H4 (cell line): ENCODE results near the gene PLD3. TPM values are rescaled to one million over a fixed set of nuclear protein-coding genes. Genes with fewer than 3 reads are reported as not detected.
"Not testable (repeated sequence)": the region's sequence is repeated elsewhere in the genome, so short reads cannot be mapped to it uniquely, and the experiment has no call there.

ENCODE experiments used
- DNase-seq: peaks from one replicate; pipeline ENCODE4 v3.0.0-alpha.2; 2015; ENCODE audit warnings: low spot score
- total RNA-seq: library from RNA; depleted of rRNA; stranded (reverse); fragments of >200 nt; shearing (Covaris generic); gene quantifications from 2 replicates; pipeline ENCODE4 v1.2.3, GENCODE V29; 2014

Gene PLD3
- total RNA-seq, 1 experiment from 2014 or later: 212 TPM

GRCh38 chr19:40389404-40390083 lies 41.0 kb downstream of the PLD3 start:
- DNase-seq: no peak

- DNase-seq: no peak
Observed at GRCh38 chr19:40390084-40390742, 41.7 kb downstream of the PLD3 start, which contains the start of gene HIPK4. HIPK4 (minus strand) TSS chr19:40390181; CDS start chr19:40389902, 279 bp downstream.

- DNase-seq: no peak
Observed at GRCh38 chr19:40392123-40392522, 43.6 kb downstream of the PLD3 start.

GRCh38 chr19:40392894-40393517 lies 44.5 kb downstream of the PLD3 start:
- DNase-seq: no peak

- no peak for DNase-seq
Observed at GRCh38 chr19:40393894-40394815, 45.7 kb downstream of the PLD3 start.

GRCh38 chr19:40394816-40395210 lies 46.3 kb downstream of the PLD3 start:
- no peak for DNase-seq

- DNase-seq: no peak
Observed at GRCh38 chr19:40395956-40396355, 47.5 kb downstream of the PLD3 start.

- no peak for DNase-seq
Observed at GRCh38 chr19:40396886-40397567, 48.5 kb downstream of the PLD3 start.

- no peak for DNase-seq
Observed at GRCh38 chr19:40397568-40397906, 49.0 kb downstream of the PLD3 start.

- no peak for DNase-seq
Observed at GRCh38 chr19:40398417-40399131, 50.1 kb downstream of the PLD3 start.

- DNase-seq: no peak
Observed at GRCh38 chr19:40400559-40400958, 52.1 kb downstream of the PLD3 start.

- DNase-seq: peak; percentile 74
Observed at GRCh38 chr19:40403262-40403984, 54.9 kb downstream of the PLD3 start.

- DNase-seq: no peak
Observed at GRCh38 chr19:40407714-40408597, 59.5 kb downstream of the PLD3 start.

GRCh38 chr19:40408598-40408925 lies 60.1 kb downstream of the PLD3 start:
- DNase-seq: not testable (repeated sequence)

- DNase-seq: no peak
Observed at GRCh38 chr19:40410030-40410389, 61.5 kb downstream of the PLD3 start.

- no peak for DNase-seq
Observed at GRCh38 chr19:40411125-40411842, 62.8 kb downstream of the PLD3 start.

- no peak for DNase-seq
Observed at GRCh38 chr19:40411958-40412499, 63.5 kb downstream of the PLD3 start.

- DNase-seq: no peak
Observed at GRCh38 chr19:40412866-40413265, 64.4 kb downstream of the PLD3 start.
